Caco-2 (cell line): ENCODE measurements around the gene CREBL2. TPM values are rescaled to one million over a fixed set of nuclear protein-coding genes. Genes with fewer than 3 reads are reported as not detected.
A peak's percentile ranks its signal among the peaks of the same experiment; 100 is the strongest.

Source experiments
- BruUV-seq: library from RNA; stranded (reverse); fragments of 400-500 nt; replicated peaks from 2 replicates; lab custom pipeline; 2021; lab: Mats Ljungman, UMichigan
- CTCF ChIA-PET: fragments of 300-600 bp; sonication (Branson Sonifier 250); formaldehyde crosslinking; loops from one replicate; lab custom pipeline; 2022; ENCODE audit warnings: antibody characterized with exemption; lab: Charles Lee
- POLR2A ChIA-PET: fragments of 300-600 bp; sonication (Branson Sonifier 250); formaldehyde crosslinking; loops from one replicate; lab custom pipeline; 2022; ENCODE audit warnings: antibody characterized with exemption; lab: Charles Lee
- DNase-seq, 2 experiments: peaks; one replicate each; pipeline versions ENCODE4 v3.0.0 to v3.0.0-alpha.2; 2020 to 2022
- H3K27me3 ChIP-seq: replicated peaks from 2 replicates; pipeline ENCODE4 v1.6.0; 2011; ENCODE audit warnings: low read length; ENCODE audit not compliant: control insufficient read depth, insufficient read depth
- H3K36me3 ChIP-seq: 2 replicates; pipeline ENCODE4 v1.5.1; 2011; ENCODE audit warnings: low read length; ENCODE audit not compliant: control insufficient read depth, insufficient read depth
- H3K4me1 ChIP-seq: fragments of 250-450 bp; sonication (Bioruptor Pico); 2 replicates; pipeline ENCODE4 v1.5.1; 2020; ENCODE audit warnings: mild to moderate bottlenecking
- H3K4me3 ChIP-seq: 2 replicates; pipeline ENCODE4 v1.5.1; 2011; ENCODE audit warnings: low read depth, mild to moderate bottlenecking, control low read depth, low read length
- H3K9me3 ChIP-seq: fragments of 250-450 bp; sonication (Bioruptor Pico); 2 replicates; pipeline ENCODE4 v1.5.1; 2020; ENCODE audit warnings: mild to moderate bottlenecking, moderate library complexity
- H3K27ac Mint-ChIP-seq: one replicate; pipeline ENCODE4 v1.8.0; 2022; ENCODE audit warnings: mixed read lengths; ENCODE audit not compliant: unreplicated experiment
- H3K27me3 Mint-ChIP-seq: one replicate; pipeline ENCODE4 v1.8.0; 2022; ENCODE audit warnings: mixed read lengths; ENCODE audit not compliant: insufficient read depth, unreplicated experiment
- H3K36me3 Mint-ChIP-seq: one replicate; pipeline ENCODE4 v1.8.0; 2022; ENCODE audit warnings: mild to moderate bottlenecking, mixed read lengths; ENCODE audit not compliant: insufficient read depth, unreplicated experiment
- H3K4me1 Mint-ChIP-seq: one replicate; pipeline ENCODE4 v1.8.0; 2022; ENCODE audit warnings: low read depth, mixed read lengths; ENCODE audit not compliant: unreplicated experiment
- H3K4me3 Mint-ChIP-seq: one replicate; pipeline ENCODE4 v1.8.0; 2022; ENCODE audit warnings: mild to moderate bottlenecking, moderate library complexity, mixed read lengths; ENCODE audit not compliant: unreplicated experiment
- H3K9me3 Mint-ChIP-seq: one replicate; pipeline ENCODE4 v1.8.0; 2022; ENCODE audit warnings: mixed read lengths; ENCODE audit not compliant: unreplicated experiment
- intact Hi-C: fragments of 100-400 bp; cut with micrococcal nuclease; formaldehyde crosslinking; loops from one replicate; pipeline ENCODE4 v1.10.0; 2022; ENCODE audit not compliant: unreplicated experiment
- total RNA-seq: library from RNA; stranded (reverse); gene quantifications from 2 replicates; pipeline ENCODE4 v1.2.3, GENCODE V29; 2022
- TF ChIP-seq, protein P1 (sequence below), 2 experiments: fragments of 200-600 bp in 1 of 2; IDR thresholded peaks; 1 replicate in 1 of 2; 2 replicates in 1 of 2; pipeline versions ENCODE4 v1.5.1 to v1.8.0; 2011 to 2022; ENCODE audit warnings: antibody characterized with exemption in 1 of 2, control low read depth in 1 of 2, inconsistent platforms in 1 of 2, low read depth in 1 of 2, low read length in 1 of 2, mild to moderate bottlenecking in 1 of 2, moderate library complexity in 1 of 2; ENCODE audit not compliant: insufficient read depth in 1 of 2, severe bottlenecking in 1 of 2, unreplicated experiment in 1 of 2

The CREBL2 gene
- total RNA-seq, 1 experiment from 2014 or later: 26.3 TPM

DNA sequence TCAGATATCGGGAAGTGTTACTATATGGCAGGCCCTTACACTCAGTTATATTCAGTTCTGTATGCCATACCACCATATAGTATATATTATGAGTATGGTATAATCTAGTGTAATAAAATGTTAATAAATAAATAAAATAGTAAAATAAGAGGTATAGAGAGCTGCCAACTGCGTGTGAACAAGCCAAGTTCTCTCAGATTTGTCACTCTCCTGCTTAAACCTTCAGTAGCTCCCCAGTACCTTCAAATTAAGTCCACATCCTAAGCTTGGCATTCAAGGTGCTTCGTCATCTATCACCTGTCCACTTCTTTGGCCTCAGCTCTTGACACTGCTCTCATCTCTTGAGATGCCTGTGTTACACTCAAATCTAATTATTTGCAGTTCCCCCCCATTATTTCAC, 12.8 kb upstream of the CREBL2 start:
- Histone ChIP-seq H3K9me3 (peaks cover 2% of the 10 kb centered on the region; the same call in 1 of the 2 replicates), H3K36me3 (no peaks in the 10 kb centered on the region), H3K27me3 (no peaks in the 10 kb centered on the region), H3K4me1 (peaks cover 13% of the 10 kb centered on the region), H3K4me3 (no peak overlapping the region)
- Mint-ChIP-seq H3K4me3 (no peak overlapping the region), H3K27me3 (no peaks in the 10 kb centered on the region), H3K9me3 (peaks cover 11% of the 10 kb centered on the region), H3K4me1 (peaks cover 15% of the 10 kb centered on the region), H3K27ac (no peak overlapping the region), H3K36me3 (no peaks in the 10 kb centered on the region)
- ChIA-PET POLR2A (interaction anchor here (1.6 kb wide), 1 partner anchor 13 kb away, joined by 4 read pairs; the partner anchor contains the start of gene CREBL2), CTCF (no interaction called here)
- no TSS peak for BruUV-seq
- DNase-seq: no peak
- TF ChIP-seq, protein P1, sequence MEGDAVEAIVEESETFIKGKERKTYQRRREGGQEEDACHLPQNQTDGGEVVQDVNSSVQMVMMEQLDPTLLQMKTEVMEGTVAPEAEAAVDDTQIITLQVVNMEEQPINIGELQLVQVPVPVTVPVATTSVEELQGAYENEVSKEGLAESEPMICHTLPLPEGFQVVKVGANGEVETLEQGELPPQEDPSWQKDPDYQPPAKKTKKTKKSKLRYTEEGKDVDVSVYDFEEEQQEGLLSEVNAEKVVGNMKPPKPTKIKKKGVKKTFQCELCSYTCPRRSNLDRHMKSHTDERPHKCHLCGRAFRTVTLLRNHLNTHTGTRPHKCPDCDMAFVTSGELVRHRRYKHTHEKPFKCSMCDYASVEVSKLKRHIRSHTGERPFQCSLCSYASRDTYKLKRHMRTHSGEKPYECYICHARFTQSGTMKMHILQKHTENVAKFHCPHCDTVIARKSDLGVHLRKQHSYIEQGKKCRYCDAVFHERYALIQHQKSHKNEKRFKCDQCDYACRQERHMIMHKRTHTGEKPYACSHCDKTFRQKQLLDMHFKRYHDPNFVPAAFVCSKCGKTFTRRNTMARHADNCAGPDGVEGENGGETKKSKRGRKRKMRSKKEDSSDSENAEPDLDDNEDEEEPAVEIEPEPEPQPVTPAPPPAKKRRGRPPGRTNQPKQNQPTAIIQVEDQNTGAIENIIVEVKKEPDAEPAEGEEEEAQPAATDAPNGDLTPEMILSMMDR (IDR thresholded peaks at IDR 0.05; ENCODE audit: insufficient read depth in 1 of 2, low read depth in 1 of 2, low read length in 1 of 2, severe bottlenecking in 1 of 2, unreplicated experiment in 1 of 2): no peak
- intact Hi-C loops: no loop called here

DNA sequence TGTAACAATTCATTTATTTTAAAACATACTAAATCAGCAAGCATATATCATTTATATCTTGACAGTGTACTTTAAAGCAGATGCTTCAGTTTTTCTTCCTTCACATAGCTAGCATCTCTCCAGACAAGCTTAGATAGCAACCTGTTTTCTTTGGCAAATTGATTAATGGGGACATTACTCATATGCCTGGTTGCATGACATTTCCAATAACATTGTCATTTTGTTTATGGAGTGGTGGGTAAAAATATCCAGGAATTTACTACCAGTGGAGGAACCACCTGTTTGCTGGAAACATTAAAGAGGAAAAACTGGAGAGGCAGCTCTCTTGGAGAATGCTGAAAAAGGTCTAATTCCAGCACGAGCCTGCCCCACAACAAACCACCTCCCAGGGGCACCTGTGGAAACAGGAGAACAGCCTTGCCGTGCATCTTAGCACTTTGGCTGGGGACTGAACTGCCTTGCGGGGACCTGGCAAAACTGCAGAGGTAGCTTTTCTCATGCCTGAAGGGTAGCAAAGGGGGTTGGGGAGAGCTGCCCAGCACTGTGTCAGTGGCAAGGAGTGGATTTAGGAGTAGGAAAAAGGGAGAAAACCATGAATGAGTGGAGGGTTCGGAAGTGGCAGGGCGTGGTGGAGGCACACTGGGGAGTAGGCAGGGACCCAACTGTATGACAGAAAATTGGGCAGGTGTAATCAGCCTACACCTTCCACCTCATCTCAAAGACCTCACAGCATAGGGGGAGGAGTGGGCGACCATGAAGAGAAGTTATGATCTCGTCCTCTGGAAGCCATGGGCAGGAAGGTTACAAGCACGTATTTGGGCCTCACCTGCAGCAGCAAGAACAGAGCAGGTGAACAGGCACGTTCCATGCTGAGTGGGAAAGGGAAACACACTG, 11.7 kb upstream of the CREBL2 start:
- Histone ChIP-seq H3K27me3 (no peaks in the 10 kb centered on the region), H3K4me1 (peaks cover 13% of the 10 kb centered on the region), H3K4me3 (no peak overlapping the region), H3K9me3 (no peaks in the 10 kb centered on the region; the same call in 1 of the 2 replicates), H3K36me3 (no peaks in the 10 kb centered on the region)
- BruUV-seq: no TSS peak
- H3K36me3 Mint-ChIP-seq: no peaks in the 10 kb centered on the region
- H3K4me3 Mint-ChIP-seq: no peak overlapping the region
- CTCF ChIA-PET: no interaction called here
- TF ChIP-seq, protein P1 (IDR thresholded peaks at IDR 0.05; ENCODE audit: insufficient read depth in 1 of 2, low read depth in 1 of 2, low read length in 1 of 2, severe bottlenecking in 1 of 2, unreplicated experiment in 1 of 2): no peak
- no peaks in the 10 kb centered on the region for H3K27me3 Mint-ChIP-seq
- H3K9me3 Mint-ChIP-seq: peaks cover 11% of the 10 kb centered on the region
- intact Hi-C loops: no loop called here
- POLR2A ChIA-PET: interaction anchor here (1.6 kb wide), 1 partner anchor 12 kb away, joined by 4 read pairs; the partner anchor contains the start of gene CREBL2
- peak in 1 of 2 experiments; percentile 16 for DNase-seq
- peak overlapping the region; percentile 65 for H3K27ac Mint-ChIP-seq
- peaks cover 15% of the 10 kb centered on the region for H3K4me1 Mint-ChIP-seq

DNA sequence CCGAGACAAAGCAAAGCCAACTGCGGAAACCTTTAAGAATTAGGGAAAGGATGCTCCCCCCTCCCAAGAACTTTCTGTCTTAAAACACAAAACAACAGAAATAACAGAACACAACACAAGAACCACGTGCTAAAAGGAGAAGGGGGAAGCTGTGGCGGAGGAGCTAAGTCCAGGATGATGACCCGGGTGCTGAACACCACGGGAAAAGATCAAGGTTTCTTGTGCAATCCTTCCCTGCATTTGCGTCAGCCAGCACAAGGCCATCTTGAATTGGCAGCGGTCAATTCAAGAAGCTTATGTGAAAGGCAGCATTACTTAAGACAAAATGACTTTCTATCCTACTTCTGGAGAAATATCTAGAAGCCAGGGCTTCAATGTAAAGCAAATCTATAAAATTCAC, 11.0 kb upstream of the CREBL2 start:
- Mint-ChIP-seq H3K4me1 (peaks cover 15% of the 10 kb centered on the region), H3K27ac (peak overlapping the region; percentile 65), H3K9me3 (peaks cover 8% of the 10 kb centered on the region), H3K27me3 (no peaks in the 10 kb centered on the region), H3K4me3 (no peak overlapping the region), H3K36me3 (no peaks in the 10 kb centered on the region)
- H3K4me3 ChIP-seq: no peak overlapping the region
- ChIA-PET POLR2A (no interaction called here), CTCF (no interaction called here)
- H3K36me3 ChIP-seq: no peaks in the 10 kb centered on the region
- intact Hi-C loops: no loop called here
- DNase-seq: no peak
- H3K27me3 ChIP-seq: no peaks in the 10 kb centered on the region
- H3K9me3 ChIP-seq: no peaks in the 10 kb centered on the region; the same call in 1 of the 2 replicates
- TF ChIP-seq, protein P1 (IDR thresholded peaks at IDR 0.05; ENCODE audit: insufficient read depth in 1 of 2, low read depth in 1 of 2, low read length in 1 of 2, severe bottlenecking in 1 of 2, unreplicated experiment in 1 of 2): no peak
- BruUV-seq: no TSS peak
- peaks cover 13% of the 10 kb centered on the region for H3K4me1 ChIP-seq
